ENCODE measurements around the gene ZACN.

DNA sequence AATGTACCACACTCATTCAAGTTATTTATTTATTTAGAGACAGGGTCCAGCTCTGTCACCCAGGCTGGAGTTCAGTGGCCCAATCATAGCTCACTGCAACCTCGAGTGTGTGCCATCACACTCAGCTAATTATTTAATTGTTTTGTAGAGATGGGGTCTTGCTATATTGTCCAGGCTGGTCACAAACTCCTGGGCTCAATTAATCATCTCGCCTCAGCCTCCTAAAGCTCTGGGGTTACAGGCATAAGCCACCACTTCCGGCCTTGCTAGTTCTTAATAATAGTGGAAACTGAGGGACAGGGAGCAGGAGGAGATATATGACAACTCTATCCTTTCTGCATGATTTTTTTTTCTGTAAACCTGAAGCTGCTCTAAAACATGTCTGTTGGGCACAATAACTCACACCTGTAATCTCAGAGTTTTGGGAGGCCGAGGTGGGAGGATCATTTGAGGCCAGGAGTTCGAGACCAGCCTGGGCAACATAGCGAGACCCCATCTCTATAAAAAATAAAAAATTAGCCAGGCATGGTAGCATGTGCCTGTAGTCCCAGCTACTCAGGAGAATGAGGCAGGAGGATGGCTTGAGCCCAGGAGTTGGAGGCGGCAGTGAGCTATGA, 36.3 kb downstream of the ZACN start:
- TF ChIP-seq, protein P1, sequence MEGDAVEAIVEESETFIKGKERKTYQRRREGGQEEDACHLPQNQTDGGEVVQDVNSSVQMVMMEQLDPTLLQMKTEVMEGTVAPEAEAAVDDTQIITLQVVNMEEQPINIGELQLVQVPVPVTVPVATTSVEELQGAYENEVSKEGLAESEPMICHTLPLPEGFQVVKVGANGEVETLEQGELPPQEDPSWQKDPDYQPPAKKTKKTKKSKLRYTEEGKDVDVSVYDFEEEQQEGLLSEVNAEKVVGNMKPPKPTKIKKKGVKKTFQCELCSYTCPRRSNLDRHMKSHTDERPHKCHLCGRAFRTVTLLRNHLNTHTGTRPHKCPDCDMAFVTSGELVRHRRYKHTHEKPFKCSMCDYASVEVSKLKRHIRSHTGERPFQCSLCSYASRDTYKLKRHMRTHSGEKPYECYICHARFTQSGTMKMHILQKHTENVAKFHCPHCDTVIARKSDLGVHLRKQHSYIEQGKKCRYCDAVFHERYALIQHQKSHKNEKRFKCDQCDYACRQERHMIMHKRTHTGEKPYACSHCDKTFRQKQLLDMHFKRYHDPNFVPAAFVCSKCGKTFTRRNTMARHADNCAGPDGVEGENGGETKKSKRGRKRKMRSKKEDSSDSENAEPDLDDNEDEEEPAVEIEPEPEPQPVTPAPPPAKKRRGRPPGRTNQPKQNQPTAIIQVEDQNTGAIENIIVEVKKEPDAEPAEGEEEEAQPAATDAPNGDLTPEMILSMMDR (IDR thresholded peaks at IDR 0.05; ENCODE audit: low read length) = no peak
- no peak for TF ChIP-seq EZH2 (optimal IDR thresholded peaks at IDR 0.05; ENCODE audit: low read depth, low read length)
- TF ChIP-seq EZH2phosphoT487 (IDR thresholded peaks at IDR 0.05; ENCODE audit: low read length) = no peak

Data from MM.1S (cell line).